ENCODE results near the gene TLR6.

GRCh38 chr4:38872620-38873019 lies 16.0 kb upstream of the TLR6 start:
- TF ChIP-seq CREB1 (IDR thresholded peaks at IDR 0.05) (no peak), POLR2AphosphoS5 (IDR thresholded peaks at IDR 0.05; ENCODE audit: low read depth, low read length) (no peak), JUN (IDR thresholded peaks at IDR 0.05; ENCODE audit: low read depth, low read length) (no peak), EZH2 (IDR thresholded peaks at IDR 0.05; ENCODE audit: low read depth, low read length, severe bottlenecking) (no peak)
- TF ChIP-seq, protein P1, sequence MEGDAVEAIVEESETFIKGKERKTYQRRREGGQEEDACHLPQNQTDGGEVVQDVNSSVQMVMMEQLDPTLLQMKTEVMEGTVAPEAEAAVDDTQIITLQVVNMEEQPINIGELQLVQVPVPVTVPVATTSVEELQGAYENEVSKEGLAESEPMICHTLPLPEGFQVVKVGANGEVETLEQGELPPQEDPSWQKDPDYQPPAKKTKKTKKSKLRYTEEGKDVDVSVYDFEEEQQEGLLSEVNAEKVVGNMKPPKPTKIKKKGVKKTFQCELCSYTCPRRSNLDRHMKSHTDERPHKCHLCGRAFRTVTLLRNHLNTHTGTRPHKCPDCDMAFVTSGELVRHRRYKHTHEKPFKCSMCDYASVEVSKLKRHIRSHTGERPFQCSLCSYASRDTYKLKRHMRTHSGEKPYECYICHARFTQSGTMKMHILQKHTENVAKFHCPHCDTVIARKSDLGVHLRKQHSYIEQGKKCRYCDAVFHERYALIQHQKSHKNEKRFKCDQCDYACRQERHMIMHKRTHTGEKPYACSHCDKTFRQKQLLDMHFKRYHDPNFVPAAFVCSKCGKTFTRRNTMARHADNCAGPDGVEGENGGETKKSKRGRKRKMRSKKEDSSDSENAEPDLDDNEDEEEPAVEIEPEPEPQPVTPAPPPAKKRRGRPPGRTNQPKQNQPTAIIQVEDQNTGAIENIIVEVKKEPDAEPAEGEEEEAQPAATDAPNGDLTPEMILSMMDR (IDR thresholded peaks at IDR 0.05; ENCODE audit: control extremely low read depth in 1 of 3, insufficient read depth in 1 of 3, low read depth in 1 of 3, low read length in 3 of 3) = no peak
